ENCODE results near the gene IL36B. TPM values are rescaled to one million over a fixed set of nuclear protein-coding genes. Genes with fewer than 3 reads are reported as not detected.

Gene IL36B
- total and polyA plus RNA-seq, 9 of the 15 experiments (the other 6 are each of a cell fraction or from before 2014, with no cell fraction given) = not detected

DNA sequence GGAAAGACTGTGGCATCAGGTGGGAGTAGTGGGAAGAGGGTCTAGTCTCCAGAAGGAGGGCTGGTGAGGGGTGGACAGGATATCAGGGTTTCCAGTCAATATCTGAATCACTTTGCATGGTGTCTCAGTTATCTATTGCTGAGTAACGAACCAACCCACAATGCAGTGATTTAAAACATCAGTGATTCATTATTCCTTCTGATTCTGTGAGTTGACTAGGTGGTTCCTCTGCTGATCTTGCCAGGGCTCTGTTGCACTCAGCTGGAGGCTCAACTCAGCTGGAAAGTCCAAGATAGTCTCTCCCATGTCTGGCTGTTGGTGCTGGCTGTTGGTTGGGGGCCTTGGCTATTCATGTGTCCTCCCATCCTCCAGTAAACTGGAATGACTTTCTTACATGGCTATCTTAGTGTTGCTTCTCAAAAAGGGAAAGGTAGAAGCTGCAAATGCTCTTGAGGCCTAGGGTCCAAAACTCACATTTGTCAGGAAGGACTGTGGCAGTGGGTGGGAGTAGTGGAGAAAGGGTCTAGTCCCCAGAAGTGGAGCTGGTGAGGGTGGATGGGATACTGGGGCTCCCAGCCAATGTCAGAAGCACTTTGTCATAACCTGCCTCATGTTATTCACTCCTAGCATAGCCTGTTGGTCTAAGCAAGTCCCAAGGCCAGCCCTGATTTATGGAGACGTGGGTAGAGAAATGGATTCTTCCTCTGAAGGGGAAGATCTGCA is 29.0 kb upstream of the IL36B start:
- POLR2A ChIA-PET = interaction anchor here (1.2 to 1.8 kb wide), 2 partner anchors 7 to 11 kb away, joined by 3 to 11 read pairs; no protein-coding TSS in a partner anchor
- FAIRE-seq = no peak

DNA sequence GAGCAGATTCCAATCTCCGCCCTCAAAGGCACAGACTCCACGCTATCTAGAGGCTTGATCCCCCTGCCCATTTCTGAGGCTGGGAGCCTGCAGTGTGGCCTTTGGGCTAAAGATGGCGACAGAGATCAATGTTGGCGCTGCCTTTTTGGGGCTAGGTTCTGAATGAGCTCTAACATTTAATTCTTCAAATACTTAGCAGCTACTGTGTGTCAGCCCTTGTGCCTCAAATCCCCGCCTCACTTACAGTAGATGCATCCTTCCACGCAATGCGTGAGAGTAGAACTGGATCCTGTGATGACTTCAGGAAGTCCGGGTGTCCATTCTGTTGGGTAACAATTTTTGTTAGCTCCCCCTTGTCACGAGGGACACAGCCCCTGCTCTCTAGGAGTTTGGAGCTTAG is 27.5 kb upstream of the IL36B start:
- POLR2A ChIA-PET = interaction anchor here (0.7 to 1.8 kb wide), 6 partner anchors 9 to 302 kb away, joined by 3 to 11 read pairs (median 3); partner anchors contain the start of genes IL1F10 and IL36RN
- H3K27ac ChIP-seq (ENCODE audit: extremely low read depth, low read depth, low read length) = no peak overlapping the region
- TF ChIP-seq BRD9 (IDR thresholded peaks at IDR 0.05; ENCODE audit: low read depth, partially characterized antibody) (no peak), JUND (IDR thresholded peaks at IDR 0.05; ENCODE audit: borderline replicate concordance, low read depth, low read length) (peak; percentile 30; the same call in 1 of the 2 replicates), JUND (tag; IDR thresholded peaks at IDR 0.05; ENCODE audit: borderline replicate concordance, low read depth, low read length) (no peak; the same call in 2 of the 3 replicates), RCOR1 (IDR thresholded peaks at IDR 0.05; ENCODE audit: borderline replicate concordance in 1 of 2, low read depth in 2 of 2, low read length in 2 of 2) (0 out of 4 replicates have a peak, but pooled peaks of 1 of the 2 experiments have one; percentile 16), CXXC5 (CRISPR knock-in tag; IDR thresholded peaks at IDR 0.05) (peak; percentile 45; the same call in 1 of the 2 replicates), ZBTB8A (IDR thresholded peaks at IDR 0.05; ENCODE audit: partially characterized antibody) (no peak), MAZ (CRISPR knock-in tag; conservative IDR thresholded peaks at IDR 0.05 in 1 of 2, IDR thresholded peaks at IDR 0.05 in 1 of 2) (peak in 1 of 2 experiments; percentile 61; a peak in 2 of 4 replicates)
- TF ChIP-seq, protein P1, sequence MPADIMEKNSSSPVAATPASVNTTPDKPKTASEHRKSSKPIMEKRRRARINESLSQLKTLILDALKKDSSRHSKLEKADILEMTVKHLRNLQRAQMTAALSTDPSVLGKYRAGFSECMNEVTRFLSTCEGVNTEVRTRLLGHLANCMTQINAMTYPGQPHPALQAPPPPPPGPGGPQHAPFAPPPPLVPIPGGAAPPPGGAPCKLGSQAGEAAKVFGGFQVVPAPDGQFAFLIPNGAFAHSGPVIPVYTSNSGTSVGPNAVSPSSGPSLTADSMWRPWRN (IDR thresholded peaks at IDR 0.05; ENCODE audit: low read depth) = no peak
- TF ChIP-seq, protein P2, sequence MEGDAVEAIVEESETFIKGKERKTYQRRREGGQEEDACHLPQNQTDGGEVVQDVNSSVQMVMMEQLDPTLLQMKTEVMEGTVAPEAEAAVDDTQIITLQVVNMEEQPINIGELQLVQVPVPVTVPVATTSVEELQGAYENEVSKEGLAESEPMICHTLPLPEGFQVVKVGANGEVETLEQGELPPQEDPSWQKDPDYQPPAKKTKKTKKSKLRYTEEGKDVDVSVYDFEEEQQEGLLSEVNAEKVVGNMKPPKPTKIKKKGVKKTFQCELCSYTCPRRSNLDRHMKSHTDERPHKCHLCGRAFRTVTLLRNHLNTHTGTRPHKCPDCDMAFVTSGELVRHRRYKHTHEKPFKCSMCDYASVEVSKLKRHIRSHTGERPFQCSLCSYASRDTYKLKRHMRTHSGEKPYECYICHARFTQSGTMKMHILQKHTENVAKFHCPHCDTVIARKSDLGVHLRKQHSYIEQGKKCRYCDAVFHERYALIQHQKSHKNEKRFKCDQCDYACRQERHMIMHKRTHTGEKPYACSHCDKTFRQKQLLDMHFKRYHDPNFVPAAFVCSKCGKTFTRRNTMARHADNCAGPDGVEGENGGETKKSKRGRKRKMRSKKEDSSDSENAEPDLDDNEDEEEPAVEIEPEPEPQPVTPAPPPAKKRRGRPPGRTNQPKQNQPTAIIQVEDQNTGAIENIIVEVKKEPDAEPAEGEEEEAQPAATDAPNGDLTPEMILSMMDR (IDR thresholded peaks at IDR 0.05 in 2 of 3, conservative IDR thresholded peaks at IDR 0.05 in 1 of 3; ENCODE audit: insufficient read depth in 2 of 3, low read depth in 1 of 3, low read length in 3 of 3) = peak; percentile 93 to 96 (median 96)

More for the DNA sequence above, 29.0 kb upstream of the IL36B start:
- no peaks in the 10 kb centered on the region for H3K9me3 ChIP-seq (replicated peaks; ENCODE audit: control insufficient read depth, insufficient read depth, low read depth, low read length)
- CTCF ChIA-PET (ENCODE audit: low intra/inter-chr PET ratio) = no interaction called here
- no peak overlapping the region for H3K9ac ChIP-seq (ENCODE audit: insufficient read depth in 1 of 2, low read depth in 2 of 2, low read length in 2 of 2)
- DNase-seq (ENCODE audit: extremely low read depth in 1 of 4, low spot score in 3 of 4) (no peak), ATAC-seq (no peak)
- H3K27ac ChIP-seq (ENCODE audit: extremely low read depth, low read depth, low read length) = no peak overlapping the region
- H3K9me1 ChIP-seq (ENCODE audit: control insufficient read depth, insufficient read depth, low read length) = no peaks in the 10 kb centered on the region
- no TSS peak for BruUV-seq (replicated peaks)
- no peaks in the 10 kb centered on the region for H3K79me2 ChIP-seq (ENCODE audit: control insufficient read depth, insufficient read depth, low read length)
- H3K4me2 ChIP-seq (ENCODE audit: insufficient read depth, low read length) = no peak overlapping the region
- H3K27me3 ChIP-seq (ENCODE audit: control insufficient read depth in 2 of 2, insufficient read depth in 2 of 2, low read length in 2 of 2) = peaks cover 0 to 5% of the 10 kb centered on the region in 2 experiments; a peak in 3 of 5 replicates
- no peak overlapping the region for H3K4me3 ChIP-seq
- in situ Hi-C loops (cut with MboI) (no loop called here), intact Hi-C loops (cut with micrococcal nuclease) (loop anchor here (2.0 to 10.0 kb wide), 4 partner anchors 55 to 311 kb away; no protein-coding TSS in a partner anchor)
- no peaks in the 10 kb centered on the region; the same call in 1 of the 2 replicates for H4K20me1 ChIP-seq (replicated peaks; ENCODE audit: control insufficient read depth, insufficient read depth, low read length)
- no peak overlapping the region for H2AFZ ChIP-seq (ENCODE audit: low read depth, low read length)
- no peaks in the 10 kb centered on the region for H3K4me1 ChIP-seq (replicated peaks in 1 of 2; ENCODE audit: control insufficient read depth in 2 of 2, insufficient read depth in 2 of 2, low read length in 2 of 2)
- 0% methylated on average over 2 of the region's 2 CpGs for WGBS (ENCODE audit: insufficient coverage, low coverage, missing lambda C conversion rate)
- no peaks in the 10 kb centered on the region for H3K36me3 ChIP-seq (ENCODE audit: control insufficient read depth, insufficient read depth, low read length)
- TF ChIP-seq KDM1A (IDR thresholded peaks at IDR 0.05) (peak; percentile 49 to 64; a peak in 3 of 4 replicates), NCOA6 (IDR thresholded peaks at IDR 0.05) (no peak)

More for the DNA sequence above, 27.5 kb upstream of the IL36B start:
- no peaks in the 10 kb centered on the region for H3K36me3 ChIP-seq (ENCODE audit: control insufficient read depth, insufficient read depth, low read length)
- CTCF ChIA-PET (ENCODE audit: low intra/inter-chr PET ratio) = interaction anchor here (0.7 to 2.4 kb wide), 6 partner anchors 12 to 310 kb away, joined by 3 to 6 read pairs (median 4); no protein-coding TSS in a partner anchor
- no peaks in the 10 kb centered on the region; the same call in 1 of the 2 replicates for H4K20me1 ChIP-seq (replicated peaks; ENCODE audit: control insufficient read depth, insufficient read depth, low read length)
- H3K9me3 ChIP-seq (replicated peaks; ENCODE audit: control insufficient read depth, insufficient read depth, low read depth, low read length) = no peaks in the 10 kb centered on the region
- WGBS (ENCODE audit: insufficient coverage, low coverage, missing lambda C conversion rate) = 3% methylated on average over 9 of the region's 9 CpGs
- no peaks in the 10 kb centered on the region for H3K4me1 ChIP-seq (replicated peaks in 1 of 2; ENCODE audit: control insufficient read depth in 2 of 2, insufficient read depth in 2 of 2, low read length in 2 of 2)
- no TSS peak for BruUV-seq (replicated peaks)
- no peaks in the 10 kb centered on the region for H3K79me2 ChIP-seq (ENCODE audit: control insufficient read depth, insufficient read depth, low read length)
- no peak overlapping the region for H2AFZ ChIP-seq (ENCODE audit: low read depth, low read length)
- ATAC-seq (peak; percentile 97), FAIRE-seq (peak; percentile 97), DNase-seq (ENCODE audit: extremely low read depth in 1 of 4, low spot score in 3 of 4) (peak; percentile 60 to 64 (median 62))
- H3K9me1 ChIP-seq (ENCODE audit: control insufficient read depth, insufficient read depth, low read length) = no peaks in the 10 kb centered on the region
- H3K9ac ChIP-seq (ENCODE audit: insufficient read depth in 1 of 2, low read depth in 2 of 2, low read length in 2 of 2) = no peak overlapping the region
- H3K4me3 ChIP-seq = no peak overlapping the region
- H3K4me2 ChIP-seq (ENCODE audit: insufficient read depth, low read length) = no peak overlapping the region
- H3K27me3 ChIP-seq (ENCODE audit: control insufficient read depth in 2 of 2, insufficient read depth in 2 of 2, low read length in 2 of 2) = peaks cover 2 to 14% of the 10 kb centered on the region in 2 experiments; a peak in 4 of 5 replicates
- intact Hi-C loops (cut with micrococcal nuclease) = loop anchor here (1.0 to 10.0 kb wide), 5 partner anchors 57 to 312 kb away; no protein-coding TSS in a partner anchor
- in situ Hi-C loops (cut with MboI) = no loop called here
